ENCODE data around the gene WDR45B. TPM values are rescaled to one million over a fixed set of nuclear protein-coding genes. Genes with fewer than 3 reads are reported as not detected.

Gene WDR45B
- total RNA-seq, 4 donors from 2014 or later = 57.3 to 81.4 (median 74.4) TPM

- Histone ChIP-seq H3K36me3 (peaks cover 9 to 40% (median 30%) of the 10 kb centered on the region in 4 donors), H3K4me1 (peaks cover 36 to 54% (median 44%) of the 10 kb centered on the region in 4 donors), H3K27ac (replicated peaks in 1 of 4) (peak overlapping the region; percentile 87 to 96 (median 89)), H3K27me3 (no peaks in the 10 kb centered on the region), H3K9me3 (no peaks in the 10 kb centered on the region), H3K4me3 (peak overlapping the region; percentile 55 to 80 (median 64))
- TF ChIP-seq POLR2AphosphoS5 (IDR thresholded peaks at IDR 0.05) = peak in 1 of 2 donors; percentile 2
- no peak for TF ChIP-seq EP300 (IDR thresholded peaks at IDR 0.05)
- TF ChIP-seq CTCF (IDR thresholded peaks at IDR 0.05) = no peak
- DNase-seq (ENCODE audit: extremely low spot score) = no peak
- intact Hi-C loops (cut with DNase I) = loop anchor here (5.0 kb wide), 1 partner anchor 54 kb away; the partner anchor contains the start of gene WDR45B
- 57% methylated on average over 11 of the region's 29 CpGs for WGBS
Observed at GRCh38 chr17:82593590-82594087, 54.6 kb downstream of the WDR45B start.

DNA sequence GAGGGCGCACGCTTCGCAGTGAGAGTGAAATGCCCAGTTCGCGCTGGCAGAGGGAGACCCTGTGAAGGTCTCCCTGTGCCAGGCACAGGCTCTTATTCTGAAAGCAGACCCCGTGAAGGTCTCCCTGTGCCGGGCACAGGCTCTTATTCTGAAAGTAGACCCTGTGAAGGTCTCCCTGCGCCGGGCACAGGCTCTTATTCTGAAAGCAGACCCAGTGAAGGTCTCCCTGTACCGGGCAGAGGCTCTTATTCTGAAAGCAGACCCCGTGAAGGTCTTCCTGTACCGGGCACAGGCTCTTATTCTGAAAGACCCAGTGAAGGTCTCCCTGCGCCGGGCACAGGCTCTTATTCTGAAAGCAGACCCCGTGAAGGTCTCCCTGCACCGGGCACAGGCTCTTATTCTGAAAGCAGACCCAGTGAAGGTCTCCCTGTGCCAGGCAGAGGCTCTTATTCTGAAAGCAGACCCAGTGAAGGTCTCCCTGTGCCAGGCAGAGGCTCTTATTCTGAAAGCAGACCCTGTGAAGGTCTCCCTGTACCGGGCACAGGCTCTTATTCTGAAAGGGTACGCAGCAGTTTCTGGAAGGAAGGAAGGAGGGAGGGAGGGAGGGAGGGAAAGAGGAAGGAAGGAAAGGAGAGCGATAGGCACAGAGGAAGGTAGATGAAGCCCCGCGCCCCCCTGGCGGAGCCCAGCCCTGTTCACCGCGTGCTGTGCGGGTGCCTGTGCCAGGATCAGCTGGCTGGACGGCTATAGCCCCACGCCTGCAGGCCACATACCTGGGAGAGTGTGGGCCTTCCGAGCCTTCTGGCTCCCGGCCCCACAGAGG is 55.3 kb downstream of the WDR45B start:
- H3K4me1 ChIP-seq = peaks cover 36 to 54% (median 45%) of the 10 kb centered on the region in 4 donors
- H3K9me3 ChIP-seq = no peaks in the 10 kb centered on the region
- H3K27ac ChIP-seq (replicated peaks in 1 of 4) = peak overlapping the region; percentile 87 to 96 (median 89)
- H3K36me3 ChIP-seq = peaks cover 9 to 39% (median 31%) of the 10 kb centered on the region in 4 donors
- H3K4me3 ChIP-seq = peak overlapping the region; percentile 55 to 80 (median 64)
- WGBS = 12% methylated on average over 27 of the region's 29 CpGs
- no peak for DNase-seq (ENCODE audit: extremely low spot score)
- intact Hi-C loops (cut with DNase I) = loop anchor here (5.0 kb wide), 1 partner anchor 54 kb away; the partner anchor contains the start of gene WDR45B
- TF ChIP-seq POLR2A (IDR thresholded peaks at IDR 0.05; ENCODE audit: low read depth) (no peak), CTCF (IDR thresholded peaks at IDR 0.05) (no peak), POLR2AphosphoS5 (IDR thresholded peaks at IDR 0.05) (peak in 1 of 2 donors; percentile 33), EP300 (IDR thresholded peaks at IDR 0.05) (no peak)
- no peaks in the 10 kb centered on the region for H3K27me3 ChIP-seq

DNA sequence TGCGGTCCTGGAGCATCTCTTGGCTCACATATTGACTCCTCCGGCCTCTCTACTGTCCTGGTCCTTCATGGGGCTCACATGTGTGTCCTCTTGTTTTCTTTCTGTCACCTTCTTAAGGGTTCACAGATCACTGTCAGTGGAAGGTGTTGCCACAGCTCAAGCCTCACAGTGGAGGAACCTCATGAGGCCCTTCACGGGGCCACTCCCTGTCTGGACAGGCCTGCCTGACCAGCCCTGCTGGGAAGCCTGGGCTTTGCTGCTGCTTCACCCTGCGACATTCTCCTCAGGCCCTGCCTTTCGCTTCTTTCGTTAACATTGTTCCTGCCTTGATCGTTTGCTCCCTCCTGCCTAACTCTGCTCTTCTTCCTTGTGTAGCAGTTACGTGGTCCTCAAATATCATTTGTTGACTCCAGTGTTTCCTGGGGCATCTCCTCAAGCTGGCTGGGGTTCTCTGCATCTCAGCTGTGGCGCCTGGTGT is 55.9 kb downstream of the WDR45B start:
- H3K9me3 ChIP-seq = no peaks in the 10 kb centered on the region
- intact Hi-C loops (cut with DNase I) = loop anchor here (5.0 kb wide), 1 partner anchor 55 kb away; the partner anchor contains the start of gene WDR45B
- DNase-seq (ENCODE audit: extremely low spot score) = no peak
- peaks cover 36 to 54% (median 45%) of the 10 kb centered on the region in 4 donors for H3K4me1 ChIP-seq
- H3K4me3 ChIP-seq = peak overlapping the region; percentile 55 to 80 (median 64)
- 52% methylated on average over 9 of the region's 9 CpGs for WGBS
- H3K27me3 ChIP-seq = no peaks in the 10 kb centered on the region
- H3K27ac ChIP-seq (replicated peaks in 1 of 4) = peak overlapping the region; percentile 87 to 96 (median 89)
- TF ChIP-seq CTCF (IDR thresholded peaks at IDR 0.05) = no peak
- no peak for TF ChIP-seq POLR2AphosphoS5 (IDR thresholded peaks at IDR 0.05)
- TF ChIP-seq EP300 (IDR thresholded peaks at IDR 0.05) = no peak
- no peak for TF ChIP-seq POLR2A (IDR thresholded peaks at IDR 0.05; ENCODE audit: low read depth)
- peaks cover 10 to 39% (median 35%) of the 10 kb centered on the region in 4 donors for H3K36me3 ChIP-seq

GRCh38 chr17:82590881-82591539 is 57.2 kb downstream of the WDR45B start:
- intact Hi-C loops (cut with DNase I) = loop anchor here (5.0 kb wide), 1 partner anchor 56 kb away; the partner anchor contains the start of gene WDR45B
- H3K4me1 ChIP-seq = peaks cover 36 to 54% (median 45%) of the 10 kb centered on the region in 4 donors
- no peak for TF ChIP-seq EP300 (IDR thresholded peaks at IDR 0.05)
- TF ChIP-seq POLR2A (IDR thresholded peaks at IDR 0.05; ENCODE audit: low read depth) = no peak
- no peak for TF ChIP-seq POLR2AphosphoS5 (IDR thresholded peaks at IDR 0.05)
- TF ChIP-seq CTCF (IDR thresholded peaks at IDR 0.05) = no peak

More at GRCh38 chr17:82590881-82591539, 57.2 kb downstream of the WDR45B start:
- no peaks in the 10 kb centered on the region for H3K27me3 ChIP-seq
- peak overlapping the region; percentile 87 to 96 (median 89) for H3K27ac ChIP-seq (replicated peaks in 1 of 4)
- 60% methylated on average over 8 of the region's 17 CpGs for WGBS
- no peak overlapping the region for H3K4me3 ChIP-seq
- peaks cover 13 to 37% (median 30%) of the 10 kb centered on the region in 4 donors for H3K36me3 ChIP-seq
- H3K9me3 ChIP-seq = no peaks in the 10 kb centered on the region
- DNase-seq (ENCODE audit: extremely low spot score) = no peak

All from esophagus muscularis mucosa (tissue), 4 donors.